ENCODE measurements around the gene SLC13A3. TPM values are rescaled to one million over a fixed set of nuclear protein-coding genes. Genes with fewer than 3 reads are reported as not detected.

Gene SLC13A3
- total and polyA plus RNA-seq, 2 donors (not counting 3 experiments of a cell fraction or from before 2014, with no cell fraction given): 0.11 to 0.40 TPM

DNA sequence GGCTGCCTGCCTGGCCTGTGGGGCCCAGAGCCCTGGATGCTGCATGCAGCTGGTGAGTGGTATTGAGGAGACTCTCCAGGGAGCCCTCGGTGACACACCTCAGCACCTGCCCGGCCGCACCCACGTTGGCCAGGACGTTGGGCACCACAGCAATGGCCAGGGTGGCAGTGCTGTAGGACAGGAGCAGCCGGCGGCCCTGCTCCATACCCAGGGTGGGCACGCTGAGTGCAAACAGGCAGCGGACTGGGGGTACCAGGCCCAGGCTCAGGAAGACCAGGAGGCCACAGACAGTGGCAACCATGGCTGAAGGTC is 105.5 kb downstream of the SLC13A3 start:
- DNase-seq (ENCODE audit: low read depth, low spot score) (no peak), FAIRE-seq (no peak)
- Histone ChIP-seq H3K9me3 (replicated peaks; ENCODE audit: control insufficient read depth, insufficient read depth, low read length) (no peaks in the 10 kb centered on the region), H4K20me1 (replicated peaks; ENCODE audit: control insufficient read depth, extremely low read depth, insufficient read depth, low read length) (no peaks in the 10 kb centered on the region), H3K4me2 (ENCODE audit: insufficient read depth, low read length) (no peak overlapping the region), H3K4me3 (replicated peaks in 1 of 3; ENCODE audit: insufficient read depth in 1 of 3, low read depth in 1 of 3, low read length in 3 of 3) (no peak overlapping the region), H3K27ac (ENCODE audit: insufficient read depth, low read depth, low read length) (no peak overlapping the region), H3K36me3 (ENCODE audit: control insufficient read depth in 2 of 2, extremely low read depth in 1 of 2, insufficient read depth in 2 of 2, low read length in 2 of 2) (no peaks in the 10 kb centered on the region), H3K9me1 (replicated peaks; ENCODE audit: control insufficient read depth, extremely low read depth, insufficient read depth, low read length) (no peaks in the 10 kb centered on the region), H2AFZ (ENCODE audit: low read depth, low read length) (no peak overlapping the region), H3K9ac (replicated peaks; ENCODE audit: extremely low read depth, insufficient read depth, low read length) (no peak overlapping the region), H3K79me2 (ENCODE audit: control insufficient read depth, insufficient read depth, low read length) (no peaks in the 10 kb centered on the region), H3K27me3 (ENCODE audit: control insufficient read depth in 2 of 2, insufficient read depth in 2 of 2, low read length in 2 of 2) (no peaks in the 10 kb centered on the region), H3K4me1 (ENCODE audit: control insufficient read depth, extremely low read depth, insufficient read depth, low read length) (no peaks in the 10 kb centered on the region)
- ChIA-PET CTCF (no interaction called here), POLR2A (no interaction called here)
- dilution Hi-C loops (cut with MboI; ENCODE audit: extremely low pct_ligation_motif_present, low sequenced_read_pairs): no loop called here
- TF ChIP-seq FOS (IDR thresholded peaks at IDR 0.05; ENCODE audit: borderline replicate concordance, insufficient read depth, low read length) (no peak), MYC (IDR thresholded peaks at IDR 0.05; ENCODE audit: low read depth, low read length) (no peak), POLR2AphosphoS5 (IDR thresholded peaks at IDR 0.05; ENCODE audit: insufficient read depth, low read depth, low read length) (no peak), POLR2A (IDR thresholded peaks at IDR 0.05; ENCODE audit: low read depth, low read length) (no peak), EZH2 (IDR thresholded peaks at IDR 0.05; ENCODE audit: borderline replicate concordance, low read depth, low read length, severe bottlenecking) (no peak), GATA2 (IDR thresholded peaks at IDR 0.05; ENCODE audit: insufficient read depth, insufficient read length, low read depth, low read length) (no peak), JUN (IDR thresholded peaks at IDR 0.05; ENCODE audit: borderline replicate concordance, insufficient read depth, insufficient read length, low read depth) (no peak)
- TF ChIP-seq, protein P1, sequence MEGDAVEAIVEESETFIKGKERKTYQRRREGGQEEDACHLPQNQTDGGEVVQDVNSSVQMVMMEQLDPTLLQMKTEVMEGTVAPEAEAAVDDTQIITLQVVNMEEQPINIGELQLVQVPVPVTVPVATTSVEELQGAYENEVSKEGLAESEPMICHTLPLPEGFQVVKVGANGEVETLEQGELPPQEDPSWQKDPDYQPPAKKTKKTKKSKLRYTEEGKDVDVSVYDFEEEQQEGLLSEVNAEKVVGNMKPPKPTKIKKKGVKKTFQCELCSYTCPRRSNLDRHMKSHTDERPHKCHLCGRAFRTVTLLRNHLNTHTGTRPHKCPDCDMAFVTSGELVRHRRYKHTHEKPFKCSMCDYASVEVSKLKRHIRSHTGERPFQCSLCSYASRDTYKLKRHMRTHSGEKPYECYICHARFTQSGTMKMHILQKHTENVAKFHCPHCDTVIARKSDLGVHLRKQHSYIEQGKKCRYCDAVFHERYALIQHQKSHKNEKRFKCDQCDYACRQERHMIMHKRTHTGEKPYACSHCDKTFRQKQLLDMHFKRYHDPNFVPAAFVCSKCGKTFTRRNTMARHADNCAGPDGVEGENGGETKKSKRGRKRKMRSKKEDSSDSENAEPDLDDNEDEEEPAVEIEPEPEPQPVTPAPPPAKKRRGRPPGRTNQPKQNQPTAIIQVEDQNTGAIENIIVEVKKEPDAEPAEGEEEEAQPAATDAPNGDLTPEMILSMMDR (IDR thresholded peaks at IDR 0.05; ENCODE audit: extremely low read depth in 1 of 2, insufficient read depth in 1 of 2, low read depth in 1 of 2, low read length in 2 of 2): no peak
- TF ChIP-seq, protein P2, sequence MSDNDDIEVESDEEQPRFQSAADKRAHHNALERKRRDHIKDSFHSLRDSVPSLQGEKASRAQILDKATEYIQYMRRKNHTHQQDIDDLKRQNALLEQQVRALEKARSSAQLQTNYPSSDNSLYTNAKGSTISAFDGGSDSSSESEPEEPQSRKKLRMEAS (IDR thresholded peaks at IDR 0.05; ENCODE audit: insufficient read depth, insufficient read length): no peak
- intact Hi-C loops (cut with micrococcal nuclease): no loop called here
- no TSS peak for BruUV-seq (replicated peaks)
